Ectodermal cell (in vitro differentiated cells): ENCODE results near the gene HOXA10.
A peak's percentile ranks its signal among the peaks of the same experiment; 100 is the strongest.

ENCODE experiments used
- H3K27ac ChIP-seq: 2 replicates; pipeline ENCODE4 v1.7.0; 2013; ENCODE audit warnings: mild to moderate bottlenecking, low read depth, low read length; ENCODE audit not compliant: insufficient read depth, poor library complexity, severe bottlenecking
- H3K27me3 ChIP-seq: 2 replicates; pipeline ENCODE4 v1.7.0; 2013; ENCODE audit warnings: mild to moderate bottlenecking, low read length; ENCODE audit not compliant: insufficient read depth, control insufficient read depth, poor library complexity, severe bottlenecking
- H3K36me3 ChIP-seq: one replicate; pipeline ENCODE4 v1.7.0; 2013; ENCODE audit warnings: low read length; ENCODE audit not compliant: control insufficient read depth, insufficient read depth
- H3K4me1 ChIP-seq: one replicate; pipeline ENCODE4 v1.7.0; 2013; ENCODE audit warnings: low read length; ENCODE audit not compliant: control insufficient read depth, insufficient read depth
- H3K4me3 ChIP-seq: 2 replicates; pipeline ENCODE4 v1.7.0; 2013; ENCODE audit warnings: low read depth, low read length, control low read depth; ENCODE audit not compliant: insufficient read depth
- H3K9me3 ChIP-seq: 2 replicates; pipeline ENCODE4 v1.7.0; 2013; ENCODE audit warnings: mild to moderate bottlenecking, low read length, moderate library complexity; ENCODE audit not compliant: control insufficient read depth
- WGBS, 2 experiments: methylation state at CpG; one replicate each; pipeline ENCODE4 v1.1.7; 2013; ENCODE audit warnings: missing lambda C conversion rate in 2 of 2; 5-methylcytosine and 5-hydroxymethylcytosine counted together

The HOXA10 gene

DNA sequence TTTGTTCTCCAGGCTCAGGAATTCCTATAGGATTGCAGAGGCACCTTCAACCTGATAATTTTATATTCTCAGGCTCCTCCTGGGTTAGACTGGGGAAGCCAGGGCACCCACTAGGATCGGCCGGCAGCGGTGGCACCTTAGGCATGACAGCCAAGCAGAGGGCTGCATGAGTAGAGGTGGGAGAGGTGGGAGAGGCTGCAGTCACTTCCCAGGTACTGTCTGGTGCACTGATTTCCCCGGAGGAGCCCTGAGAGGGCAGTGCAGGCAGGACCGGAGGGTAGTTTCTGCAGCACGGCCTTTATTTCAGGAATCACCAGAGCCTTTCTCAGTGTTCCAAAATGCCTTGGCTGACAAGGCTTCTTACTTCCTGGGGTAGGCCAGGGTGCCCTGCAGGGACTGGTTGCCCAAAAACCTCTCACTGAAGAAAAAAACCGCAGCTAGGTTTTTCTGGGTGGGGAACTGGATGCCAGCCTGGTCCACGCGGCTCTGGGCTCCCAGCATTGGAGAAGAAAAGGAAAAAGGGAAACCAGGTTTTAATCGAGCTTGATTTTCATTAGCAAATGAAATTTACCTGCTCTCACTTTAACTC is 29.3 kb upstream of the HOXA10 start:
- H3K4me1 ChIP-seq = peaks cover 2% of the 10 kb centered on the region
- no peak overlapping the region for H3K27ac ChIP-seq
- no peak overlapping the region for H3K4me3 ChIP-seq
- WGBS, 2 experiments = 17 to 20% methylated on average over 10 of the region's 10 CpGs
- H3K27me3 ChIP-seq = peaks cover 99% of the 10 kb centered on the region
- no peaks in the 10 kb centered on the region for H3K9me3 ChIP-seq
- no peaks in the 10 kb centered on the region for H3K36me3 ChIP-seq

- no peaks in the 10 kb centered on the region for H3K9me3 ChIP-seq
- no peak overlapping the region for H3K4me3 ChIP-seq
- H3K4me1 ChIP-seq = no peaks in the 10 kb centered on the region
- 14 to 20% methylated on average over 3 of the region's 3 CpGs for WGBS, 2 experiments
- H3K27me3 ChIP-seq = peaks cover 99% of the 10 kb centered on the region
- no peak overlapping the region for H3K27ac ChIP-seq
- H3K36me3 ChIP-seq = no peaks in the 10 kb centered on the region
Measured at GRCh38 chr7:27202862-27203134, 28.7 kb upstream of the HOXA10 start.

DNA sequence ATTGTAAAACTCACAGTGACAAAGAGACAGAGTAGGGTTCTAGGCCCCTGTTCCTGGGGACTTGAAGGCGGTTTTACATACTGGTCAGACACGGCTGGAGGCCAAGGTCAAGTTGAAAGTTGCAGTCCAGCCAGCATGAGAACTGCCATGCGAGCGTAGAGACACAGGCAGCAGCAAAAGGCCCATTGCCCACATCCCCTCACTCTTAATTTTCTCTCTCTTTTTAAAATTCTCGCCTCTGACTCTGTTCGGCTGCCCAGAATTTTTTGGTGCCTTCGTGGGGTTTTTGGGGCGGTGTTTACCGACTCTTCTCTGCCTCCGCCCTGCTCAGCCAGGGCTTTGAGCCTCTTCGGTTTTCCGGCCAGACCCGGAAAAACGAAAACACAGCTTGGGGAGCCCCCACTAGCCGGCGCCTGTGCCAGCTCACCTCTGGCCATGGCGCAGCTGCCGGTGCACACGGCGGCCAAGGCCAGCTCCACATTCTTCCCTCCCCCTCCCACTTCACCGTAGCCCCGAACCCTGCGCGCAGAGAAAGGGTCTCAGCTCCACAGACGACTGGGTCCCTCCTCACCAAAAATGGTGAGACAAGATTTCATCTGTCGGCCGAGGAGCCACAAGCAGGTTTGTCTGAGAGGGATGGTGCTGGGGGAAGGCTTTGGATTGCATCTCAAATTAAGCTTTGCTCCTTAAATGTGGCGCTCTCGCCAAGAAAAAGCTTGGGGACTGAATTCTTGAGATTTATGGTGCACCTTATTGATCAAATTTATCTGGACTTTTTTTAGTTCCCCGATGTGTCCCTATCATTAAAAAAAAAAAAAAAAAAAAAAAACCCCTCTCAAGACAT is 28.1 kb upstream of the HOXA10 start:
- H3K27ac ChIP-seq = no peak overlapping the region
- no peaks in the 10 kb centered on the region for H3K9me3 ChIP-seq
- WGBS, 2 experiments = 8 to 9% methylated on average over 30 of the region's 30 CpGs
- no peak overlapping the region for H3K4me3 ChIP-seq
- H3K4me1 ChIP-seq = no peaks in the 10 kb centered on the region
- peaks cover 99% of the 10 kb centered on the region for H3K27me3 ChIP-seq
- no peaks in the 10 kb centered on the region for H3K36me3 ChIP-seq

DNA sequence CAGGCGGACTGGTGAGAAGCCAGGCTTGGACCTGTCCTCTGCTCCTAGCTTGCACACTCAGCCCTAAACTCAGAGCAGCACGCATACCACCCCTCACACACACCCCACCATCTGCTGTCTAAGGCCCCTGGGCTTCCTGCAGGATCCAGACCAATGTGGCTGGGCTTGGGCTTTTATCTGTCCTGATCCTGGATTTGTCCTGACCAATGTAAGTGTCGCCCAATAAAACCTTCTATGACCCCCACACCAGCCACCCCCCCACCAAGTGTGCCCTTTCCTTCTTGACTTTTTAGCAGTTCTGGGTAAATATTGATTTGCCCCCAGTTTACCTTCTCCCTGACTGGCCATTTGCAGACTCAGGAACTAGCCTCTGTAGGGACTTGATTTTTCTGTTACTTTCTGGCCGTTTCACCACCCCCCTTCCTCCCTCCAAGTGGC is 27.5 kb upstream of the HOXA10 start:
- 14 to 22% methylated on average over 4 of the region's 4 CpGs for WGBS, 2 experiments
- no peak overlapping the region for H3K27ac ChIP-seq
- H3K9me3 ChIP-seq = no peaks in the 10 kb centered on the region
- no peaks in the 10 kb centered on the region for H3K4me1 ChIP-seq
- H3K4me3 ChIP-seq = no peak overlapping the region
- no peaks in the 10 kb centered on the region for H3K36me3 ChIP-seq
- peaks cover 99% of the 10 kb centered on the region for H3K27me3 ChIP-seq

DNA sequence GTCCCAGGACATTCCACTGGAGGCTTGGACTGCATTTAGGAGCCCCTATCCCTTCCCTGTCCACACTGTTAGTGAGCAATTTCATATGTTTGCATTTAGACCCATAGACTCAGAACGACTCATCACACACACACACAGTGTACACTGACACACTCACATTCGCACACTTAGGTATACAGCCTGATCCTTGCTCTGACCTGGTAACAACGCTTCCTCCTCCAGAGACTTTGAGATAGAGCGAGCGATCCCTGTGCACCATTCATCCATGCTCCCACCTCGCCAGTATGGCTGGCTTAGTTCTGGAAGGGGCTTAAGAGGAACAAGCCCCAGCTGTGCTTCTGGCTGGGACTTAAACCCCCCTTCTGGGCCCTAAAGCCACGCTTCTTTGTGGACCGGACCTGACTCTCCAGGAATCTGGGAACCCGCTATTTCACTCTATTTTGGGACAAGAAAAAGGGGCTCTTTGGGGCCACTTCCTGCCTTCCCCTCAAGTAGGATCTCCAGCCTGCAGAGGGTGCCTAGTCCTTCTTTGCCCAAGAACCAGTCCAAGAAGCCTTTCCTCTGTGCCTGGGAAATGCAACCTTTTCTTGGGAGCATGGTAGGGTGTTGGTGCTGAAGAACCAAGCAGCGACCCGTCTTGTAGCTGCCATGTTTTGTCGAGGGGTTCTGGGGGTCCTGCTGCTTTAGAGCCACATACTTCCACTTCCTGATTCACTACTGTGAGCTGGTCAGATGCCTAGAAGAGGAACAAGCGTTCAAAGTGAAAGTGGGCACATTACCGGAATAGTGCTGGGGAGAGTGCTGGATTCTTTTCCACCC is 26.9 kb upstream of the HOXA10 start:
- Histone ChIP-seq H3K36me3 (no peaks in the 10 kb centered on the region), H3K4me3 (no peak overlapping the region), H3K9me3 (no peaks in the 10 kb centered on the region), H3K4me1 (no peaks in the 10 kb centered on the region), H3K27me3 (peaks cover 99% of the 10 kb centered on the region), H3K27ac (no peak overlapping the region)
- WGBS, 2 experiments = 9 to 11% methylated on average over 14 of the region's 14 CpGs

DNA sequence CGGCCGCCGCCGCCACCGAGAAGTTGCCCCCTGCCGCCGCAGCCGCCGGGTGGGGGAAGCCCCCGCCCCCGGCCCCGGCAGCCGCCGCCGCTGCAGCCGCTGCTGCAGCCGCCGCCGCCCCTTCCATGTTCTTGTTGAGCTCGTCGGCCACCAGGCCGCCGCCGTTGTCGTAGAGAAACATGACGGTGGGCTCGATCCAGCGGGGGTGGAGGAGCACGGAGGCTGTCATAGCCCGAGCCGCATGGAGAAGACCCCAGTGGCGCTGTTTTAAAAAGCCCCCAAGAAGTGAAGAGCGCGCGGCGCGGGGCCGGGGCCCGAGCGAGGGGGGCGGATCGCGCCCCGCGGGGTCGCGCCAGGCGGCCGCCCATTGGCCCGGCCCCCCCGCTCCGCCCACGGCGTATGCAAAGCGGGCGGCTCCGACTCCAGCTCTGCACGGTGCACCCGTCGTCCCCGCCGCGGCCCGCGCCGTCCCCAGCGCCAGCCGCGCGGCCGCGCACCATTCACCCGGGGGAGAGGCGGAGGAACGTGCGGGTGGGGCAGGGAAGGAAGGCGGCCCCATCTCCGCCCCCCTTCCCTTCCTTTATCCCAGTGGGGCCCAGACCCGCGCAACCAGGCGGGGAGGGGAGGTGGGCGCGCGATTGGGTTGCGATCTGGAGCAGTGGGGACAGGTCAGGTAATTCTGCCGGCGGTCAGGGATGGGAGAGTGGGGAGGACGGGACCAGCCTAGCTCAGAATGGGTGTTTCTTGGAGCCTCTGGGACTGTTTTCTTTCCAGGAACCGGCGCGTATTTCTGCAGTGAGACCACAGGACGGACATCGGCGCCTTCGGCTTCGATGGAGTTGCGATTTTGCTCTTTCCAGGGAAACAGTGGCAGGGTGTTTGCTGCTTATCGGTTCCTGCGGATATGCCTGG is 26.0 kb upstream of the HOXA10 start, which contains the start of gene HOXA13:
TSS of gene HOXA13 (minus strand) at position 243 of the 912 bp plus-strand sequence. CDS start at position 229, 14 bp downstream.
- Histone ChIP-seq H3K4me3 (peak within 1 kb of the TSS; percentile 8), H3K27ac (no peak within 1 kb of the TSS), H3K9me3 (no peaks in the 10 kb centered on the region), H3K27me3 (peaks cover 99% of the 10 kb centered on the region), H3K36me3 (no peaks in the 10 kb centered on the region), H3K4me1 (no peaks in the 10 kb centered on the region)
- 1% methylated on average over 99 of the region's 99 CpGs for WGBS, 2 experiments

- 2 to 3% methylated on average over 93 of the region's 93 CpGs for WGBS, 2 experiments
- H3K27me3 ChIP-seq = peaks cover 99% of the 10 kb centered on the region
- no peak overlapping the region for H3K4me3 ChIP-seq
- no peaks in the 10 kb centered on the region for H3K36me3 ChIP-seq
- no peak overlapping the region for H3K27ac ChIP-seq
- H3K9me3 ChIP-seq = no peaks in the 10 kb centered on the region
- H3K4me1 ChIP-seq = no peaks in the 10 kb centered on the region
Measured at GRCh38 chr7:27198871-27199801, 25.0 kb upstream of the HOXA10 start.

DNA sequence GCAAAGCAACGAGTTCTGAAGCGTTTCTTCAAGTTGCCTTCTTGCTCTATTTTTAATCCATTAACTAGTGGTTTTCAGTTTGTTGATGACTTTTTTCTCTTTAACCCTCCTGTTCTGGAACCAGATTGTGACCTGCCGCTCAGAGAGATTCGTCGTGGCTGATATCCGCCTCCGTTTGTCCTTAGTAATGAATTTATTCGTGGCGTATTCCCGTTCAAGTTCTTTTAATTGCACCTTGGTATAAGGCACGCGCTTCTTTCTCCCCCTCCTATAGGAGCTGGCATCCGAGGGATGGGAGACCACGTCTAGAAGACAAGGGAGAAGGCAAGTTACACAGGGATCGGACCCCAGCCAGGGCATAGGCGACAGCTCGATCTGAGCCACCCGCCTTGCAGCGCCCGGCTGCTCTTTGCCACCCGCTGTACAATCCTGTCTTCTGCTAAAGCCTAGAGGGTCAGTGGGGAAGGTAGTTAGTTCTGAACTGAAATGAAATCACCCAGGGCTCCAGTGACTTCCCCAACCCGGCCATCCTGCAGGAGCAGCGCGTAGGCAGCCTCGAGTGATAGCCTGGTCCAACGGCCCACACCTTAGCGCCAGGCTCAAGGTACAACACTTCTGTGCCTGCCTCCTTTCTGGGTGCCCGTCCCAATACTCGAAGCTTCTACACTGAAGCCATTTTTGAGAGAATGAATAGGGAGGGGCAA is 24.2 kb upstream of the HOXA10 start:
- H3K27me3 ChIP-seq = peaks cover 99% of the 10 kb centered on the region
- no peaks in the 10 kb centered on the region for H3K9me3 ChIP-seq
- H3K27ac ChIP-seq = no peak overlapping the region
- no peak overlapping the region for H3K4me3 ChIP-seq
- H3K4me1 ChIP-seq = no peaks in the 10 kb centered on the region
- no peaks in the 10 kb centered on the region for H3K36me3 ChIP-seq
- 10% methylated on average over 29 of the region's 29 CpGs for WGBS, 2 experiments
